Liver (tissue), 9 donors: Measurements from ENCODE around the gene DNPH1. TPM values are rescaled to one million over a fixed set of nuclear protein-coding genes. Genes with fewer than 3 reads are reported as not detected.

Source experiments
- DNase-seq: peaks from one replicate; pipeline ENCODE4 v3.0.0-alpha.2; 2017; ENCODE audit warnings: low spot score
- H3K27ac ChIP-seq, 2 donors: one replicate each; pipeline ENCODE4 v1.7.0; 2013; ENCODE audit warnings: inconsistent platforms in 2 of 2, low read length in 2 of 2, control low read depth in 1 of 2, low read depth in 1 of 2, mild to moderate bottlenecking in 1 of 2
- H3K27me3 ChIP-seq, 4 donors: one replicate each; pipeline versions ENCODE4 v1.6.1 to v1.7.0; 2013; ENCODE audit warnings: low read length in 3 of 4, inconsistent platforms in 1 of 4, mild to moderate bottlenecking in 1 of 4, moderate library complexity in 1 of 4; ENCODE audit not compliant: control insufficient read depth in 4 of 4, insufficient read depth in 4 of 4
- H3K36me3 ChIP-seq, 4 donors: one replicate each; pipeline versions ENCODE4 v1.6.1 to v1.7.0; 2013; ENCODE audit warnings: low read length in 3 of 4, mild to moderate bottlenecking in 3 of 4, low read depth in 1 of 4, moderate library complexity in 1 of 4; ENCODE audit not compliant: control insufficient read depth in 4 of 4, insufficient read depth in 3 of 4
- H3K4me1 ChIP-seq, 4 donors: one replicate each; pipeline versions ENCODE4 v1.6.1 to v1.7.0; 2013; ENCODE audit warnings: low read length in 3 of 4, mild to moderate bottlenecking in 3 of 4, moderate library complexity in 1 of 4; ENCODE audit not compliant: control insufficient read depth in 4 of 4, insufficient read depth in 4 of 4
- H3K4me3 ChIP-seq, 3 donors: one replicate each; pipeline versions ENCODE4 v1.6.1 to v1.7.0; 2013; ENCODE audit warnings: low read length in 3 of 3, control low read depth in 1 of 3, low read depth in 1 of 3, mild to moderate bottlenecking in 1 of 3
- H3K9ac ChIP-seq, 2 donors: one replicate each; pipeline ENCODE4 v1.7.0; 2013; ENCODE audit warnings: low read length in 2 of 2, mild to moderate bottlenecking in 2 of 2, moderate library complexity in 2 of 2, control low read depth in 1 of 2, low read depth in 1 of 2
- H3K9me3 ChIP-seq, 4 donors: one replicate each; pipeline versions ENCODE4 v1.6.1 to v1.7.0; 2013; ENCODE audit warnings: low read length in 3 of 4; ENCODE audit not compliant: control insufficient read depth in 4 of 4
- EGR1 ChIP-seq, 2 donors: IDR thresholded peaks; 2 replicates each; pipeline ENCODE4 v1.6.1; 2016 to 2018; ENCODE audit warnings: antibody characterized with exemption in 2 of 2, low read depth in 2 of 2
- FOXA1 ChIP-seq: IDR thresholded peaks from 2 replicates; pipeline ENCODE4 v1.6.1; 2016; ENCODE audit warnings: antibody characterized with exemption
- GABPA ChIP-seq, 2 donors: IDR thresholded peaks in 1 of 2; conservative IDR thresholded peaks in 1 of 2; 2 replicates each; pipeline ENCODE4 v1.6.1; 2016; ENCODE audit warnings: antibody characterized with exemption in 2 of 2, mild to moderate bottlenecking in 1 of 2, moderate library complexity in 1 of 2
- HNF4A ChIP-seq, 2 donors: conservative IDR thresholded peaks; 2 replicates each; pipeline ENCODE4 v1.6.1; 2016; ENCODE audit warnings: antibody characterized with exemption in 2 of 2, mild to moderate bottlenecking in 2 of 2
- JUND ChIP-seq, 2 donors: IDR thresholded peaks; 2 replicates each; pipeline ENCODE4 v1.6.1; 2016; ENCODE audit warnings: antibody characterized with exemption in 2 of 2
- MAX ChIP-seq: IDR thresholded peaks from 2 replicates; pipeline ENCODE4 v1.6.1; 2016; ENCODE audit warnings: antibody characterized with exemption
- NR2F2 ChIP-seq: IDR thresholded peaks from 2 replicates; pipeline ENCODE4 v1.6.1; 2016; ENCODE audit warnings: antibody characterized with exemption
- RAD21 ChIP-seq, 2 donors: IDR thresholded peaks; 2 replicates each; pipeline ENCODE4 v1.6.1; 2016; ENCODE audit warnings: antibody characterized with exemption in 2 of 2, mild to moderate bottlenecking in 2 of 2
- RXRA ChIP-seq, 2 donors: IDR thresholded peaks; 2 replicates each; pipeline ENCODE4 v1.6.1; 2017 to 2018; ENCODE audit warnings: antibody characterized with exemption in 2 of 2, mild to moderate bottlenecking in 1 of 2
- SP1 ChIP-seq: IDR thresholded peaks from 2 replicates; pipeline ENCODE4 v1.6.1; 2018; ENCODE audit warnings: antibody characterized with exemption, mild to moderate bottlenecking
- YY1 ChIP-seq: IDR thresholded peaks from 2 replicates; pipeline ENCODE4 v1.6.1; 2016; ENCODE audit warnings: antibody characterized with exemption, mild to moderate bottlenecking
- ZBTB33 ChIP-seq: IDR thresholded peaks from 2 replicates; pipeline ENCODE4 v1.6.1; 2016; ENCODE audit warnings: antibody characterized with exemption
- whole genome bisulfite sequencing: extraction: QIAGEN DNeasy Blood & Tissue Kit; methylation state at CpG from one replicate; pipeline ENCODE4 v1.1.7; 2013; 5-methylcytosine and 5-hydroxymethylcytosine counted together
- polyA plus RNA-seq, 2 donors: library from polyadenylated mRNA; stranded (reverse) in 1 of 2; unstranded in 1 of 2; fragments of 200-250 nt in 1 of 2; fragments of >200 nt in 1 of 2; fragmentation: Nextera tagmentation in 1 of 2; extraction: Ambion mirVana in 1 of 2; gene quantifications; one replicate each; pipeline versions ENCODE4 v1.2.1 to v1.2.3, GENCODE V29; 2013 to 2015
- total RNA-seq, 2 donors: library from RNA; depleted of rRNA; stranded (reverse); fragments of >200 nt; gene quantifications; one replicate each; pipeline ENCODE4 v1.2.3, GENCODE V29; 2014
- TF ChIP-seq, protein P1 (sequence below): IDR thresholded peaks from 2 replicates; pipeline ENCODE4 v1.6.1; 2016; ENCODE audit warnings: antibody characterized with exemption
- TF ChIP-seq, protein P2 (sequence below): fragments of 150-350 bp; IDR thresholded peaks from 2 replicates; pipeline ENCODE4 v1.5.1; 2017; ENCODE audit warnings: improper control_type of control experiment, low read depth, low read length; ENCODE audit not compliant: missing input control
- donor health status: healthy.
- donor health status: healthy.
- donor health status: healthy.
- donor health status: healthy.
- donor health status: healthy.

The DNPH1 gene
- total and polyA plus RNA-seq, 4 donors = 53.2 to 195 (median 103) TPM

GRCh38 chr6:43258807-43259686 is 29.8 kb upstream of the DNPH1 start:
- no peaks in the 10 kb centered on the region for H3K27me3 ChIP-seq
- H3K9me3 ChIP-seq = no peaks in the 10 kb centered on the region
- no peak overlapping the region for H3K9ac ChIP-seq
- DNase-seq = no peak
- no peak overlapping the region for H3K27ac ChIP-seq
- no peak overlapping the region for H3K4me3 ChIP-seq
- H3K36me3 ChIP-seq = no peaks in the 10 kb centered on the region
- TF ChIP-seq, protein P1, sequence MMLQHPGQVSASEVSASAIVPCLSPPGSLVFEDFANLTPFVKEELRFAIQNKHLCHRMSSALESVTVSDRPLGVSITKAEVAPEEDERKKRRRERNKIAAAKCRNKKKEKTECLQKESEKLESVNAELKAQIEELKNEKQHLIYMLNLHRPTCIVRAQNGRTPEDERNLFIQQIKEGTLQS = no peak
- TF ChIP-seq HNF4A (conservative IDR thresholded peaks at IDR 0.05) = no peak
- TF ChIP-seq RXRA (IDR thresholded peaks at IDR 0.05) = no peak
- 90% methylated on average over 30 of the region's 30 CpGs for WGBS
- peaks cover 0 to 6% (median 2%) of the 10 kb centered on the region in 4 donors for H3K4me1 ChIP-seq

GRCh38 chr6:43258180-43258579 is 28.9 kb upstream of the DNPH1 start:
- Histone ChIP-seq H3K9me3 (no peaks in the 10 kb centered on the region), H3K27me3 (no peaks in the 10 kb centered on the region), H3K4me1 (peaks cover 0 to under 1% (median 0%) of the 10 kb centered on the region in 4 donors), H3K4me3 (no peak overlapping the region), H3K27ac (no peak overlapping the region), H3K9ac (no peak overlapping the region), H3K36me3 (no peaks in the 10 kb centered on the region)
- no peak for TF ChIP-seq GABPA (IDR thresholded peaks at IDR 0.05 in 1 of 2, conservative IDR thresholded peaks at IDR 0.05 in 1 of 2)
- no peak for TF ChIP-seq RXRA (IDR thresholded peaks at IDR 0.05)
- no peak for DNase-seq
- WGBS = 71% methylated on average over 4 of the region's 4 CpGs

DNA sequence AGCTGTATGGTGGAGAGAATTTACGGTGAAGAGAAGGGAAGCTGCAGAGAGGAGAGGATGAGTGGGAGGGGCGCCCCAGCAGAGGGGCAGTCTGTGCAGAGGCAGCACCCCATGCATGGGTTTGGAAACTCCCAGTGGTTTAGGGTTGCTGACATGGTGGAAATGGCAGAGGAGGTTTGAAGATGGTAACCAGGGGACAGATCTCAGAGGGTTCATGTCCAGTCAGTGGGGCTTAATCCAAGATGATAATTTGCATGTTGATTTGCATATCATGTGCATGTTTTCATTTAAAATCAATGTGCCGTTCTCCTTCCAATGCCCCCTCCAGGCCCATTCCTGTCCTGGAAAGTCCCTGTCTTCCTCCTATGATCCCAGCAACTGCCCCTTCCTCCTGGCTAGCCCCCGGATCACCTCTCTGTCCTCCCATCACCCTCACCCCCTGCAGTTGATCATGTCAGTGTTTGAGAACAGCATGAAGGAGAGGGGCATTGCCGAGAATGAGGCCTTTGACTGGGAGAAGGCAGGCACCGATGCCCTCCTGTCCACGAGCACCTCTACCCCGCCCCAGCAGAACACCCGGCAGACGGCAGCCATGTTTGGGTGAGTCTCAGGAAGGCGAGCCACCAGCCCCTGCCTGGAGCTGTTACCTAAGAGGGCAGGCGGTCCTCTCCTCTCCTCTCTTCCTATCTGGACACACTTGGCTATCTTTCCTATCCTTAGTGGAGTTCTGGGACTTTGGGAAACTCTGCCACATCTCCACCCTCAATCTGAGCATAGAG is 28.3 kb upstream of the DNPH1 start:
- WGBS = 90% methylated on average over 12 of the region's 12 CpGs
- no peak overlapping the region for H3K9ac ChIP-seq
- no peak for DNase-seq
- H3K4me1 ChIP-seq = no peaks in the 10 kb centered on the region
- no peaks in the 10 kb centered on the region for H3K9me3 ChIP-seq
- TF ChIP-seq GABPA (IDR thresholded peaks at IDR 0.05 in 1 of 2, conservative IDR thresholded peaks at IDR 0.05 in 1 of 2) (no peak), NR2F2 (no peak), JUND (IDR thresholded peaks at IDR 0.05) (no peak), EGR1 (IDR thresholded peaks at IDR 0.05; ENCODE audit: low read depth in 2 of 2) (no peak), FOXA1 (no peak), SP1 (no peak), MAX (no peak), ZBTB33 (no peak), HNF4A (conservative IDR thresholded peaks at IDR 0.05) (no peak), YY1 (no peak), RAD21 (IDR thresholded peaks at IDR 0.05) (no peak), RXRA (IDR thresholded peaks at IDR 0.05) (no peak)
- TF ChIP-seq, protein P2, sequence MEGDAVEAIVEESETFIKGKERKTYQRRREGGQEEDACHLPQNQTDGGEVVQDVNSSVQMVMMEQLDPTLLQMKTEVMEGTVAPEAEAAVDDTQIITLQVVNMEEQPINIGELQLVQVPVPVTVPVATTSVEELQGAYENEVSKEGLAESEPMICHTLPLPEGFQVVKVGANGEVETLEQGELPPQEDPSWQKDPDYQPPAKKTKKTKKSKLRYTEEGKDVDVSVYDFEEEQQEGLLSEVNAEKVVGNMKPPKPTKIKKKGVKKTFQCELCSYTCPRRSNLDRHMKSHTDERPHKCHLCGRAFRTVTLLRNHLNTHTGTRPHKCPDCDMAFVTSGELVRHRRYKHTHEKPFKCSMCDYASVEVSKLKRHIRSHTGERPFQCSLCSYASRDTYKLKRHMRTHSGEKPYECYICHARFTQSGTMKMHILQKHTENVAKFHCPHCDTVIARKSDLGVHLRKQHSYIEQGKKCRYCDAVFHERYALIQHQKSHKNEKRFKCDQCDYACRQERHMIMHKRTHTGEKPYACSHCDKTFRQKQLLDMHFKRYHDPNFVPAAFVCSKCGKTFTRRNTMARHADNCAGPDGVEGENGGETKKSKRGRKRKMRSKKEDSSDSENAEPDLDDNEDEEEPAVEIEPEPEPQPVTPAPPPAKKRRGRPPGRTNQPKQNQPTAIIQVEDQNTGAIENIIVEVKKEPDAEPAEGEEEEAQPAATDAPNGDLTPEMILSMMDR = no peak
- TF ChIP-seq, protein P1 = no peak
- H3K27ac ChIP-seq = no peak overlapping the region
- no peak overlapping the region for H3K4me3 ChIP-seq
- no peaks in the 10 kb centered on the region for H3K27me3 ChIP-seq
- H3K36me3 ChIP-seq = no peaks in the 10 kb centered on the region
